ENCODE results near the gene CHRM4.

Gene CHRM4

GRCh38 chr11:46393231-46393616 is 1.6 kb upstream of the CHRM4 start:
- in situ Hi-C loops (cut with HindIII; ENCODE audit: low sequenced_read_pairs), result no loop called here
- H3K4me3 ChIP-seq (ENCODE audit: low read depth, low read length), result no peak overlapping the region
- no peak for TF ChIP-seq CTCF (IDR thresholded peaks at IDR 0.05; ENCODE audit: low read depth, low read length)
- DNase-seq (ENCODE audit: low read depth, low spot score), result no peak

DNA sequence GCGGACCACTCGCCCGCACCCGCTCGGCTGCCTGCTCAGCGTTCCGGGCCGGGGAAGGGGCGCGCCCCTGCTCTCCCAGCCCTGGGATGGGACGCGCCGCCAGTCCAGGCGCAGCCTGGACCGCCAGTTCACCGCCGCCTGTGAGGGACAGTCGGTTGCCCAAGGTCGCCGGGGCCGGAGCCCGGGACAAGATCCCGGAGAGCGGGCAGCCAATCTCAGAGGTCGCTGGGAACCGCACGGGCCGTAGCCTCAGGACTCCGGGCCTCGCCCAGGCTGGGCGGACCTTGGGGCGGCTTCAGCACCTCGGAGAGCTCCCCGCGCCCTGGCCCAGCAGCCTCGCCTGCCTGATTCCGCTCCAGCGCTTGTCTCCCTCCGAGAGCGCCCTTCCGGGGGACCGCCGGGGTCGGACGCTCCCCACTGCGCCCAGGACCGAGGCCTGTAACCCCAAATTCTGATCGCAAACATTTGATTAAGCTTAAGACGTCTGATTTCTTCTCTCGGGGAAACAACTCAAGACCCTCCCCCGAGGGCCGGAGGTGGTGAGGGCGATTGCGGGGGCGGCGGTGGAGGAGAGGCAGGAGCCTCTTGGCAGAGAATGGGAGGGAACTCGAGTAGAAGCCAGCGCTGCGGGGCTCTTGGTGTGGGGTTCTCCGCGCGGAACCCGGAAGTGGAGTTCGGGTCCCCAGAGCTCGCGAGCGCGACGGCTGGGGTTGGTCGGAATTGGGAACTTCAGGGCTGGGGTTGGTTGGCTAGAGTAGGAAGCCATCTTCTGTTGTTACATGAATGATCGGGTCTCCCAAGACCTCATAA is 1.1 kb upstream of the CHRM4 start:
- TF ChIP-seq CTCF (IDR thresholded peaks at IDR 0.05; ENCODE audit: low read depth, low read length), result no peak
- H3K4me3 ChIP-seq (ENCODE audit: low read depth, low read length), result peak overlapping the region; percentile 15
- DNase-seq (ENCODE audit: low read depth, low spot score), result peak; percentile 76
- in situ Hi-C loops (cut with HindIII; ENCODE audit: low sequenced_read_pairs), result no loop called here

- TF ChIP-seq CTCF (IDR thresholded peaks at IDR 0.05; ENCODE audit: low read depth, low read length), result no peak
- no peak for DNase-seq (ENCODE audit: low read depth, low spot score)
- in situ Hi-C loops (cut with HindIII; ENCODE audit: low sequenced_read_pairs), result no loop called here
- no peak overlapping the region for H3K4me3 ChIP-seq (ENCODE audit: low read depth, low read length)
Observed at GRCh38 chr11:46391186-46391577, 394 bp downstream of the CHRM4 start.

GRCh38 chr11:46390331-46391171 is 1.0 kb downstream of the CHRM4 start:
- in situ Hi-C loops (cut with HindIII; ENCODE audit: low sequenced_read_pairs), result no loop called here
- TF ChIP-seq CTCF (IDR thresholded peaks at IDR 0.05; ENCODE audit: low read depth, low read length), result no peak
- no peak for DNase-seq (ENCODE audit: low read depth, low spot score)
- no peak overlapping the region for H3K4me3 ChIP-seq (ENCODE audit: low read depth, low read length)

DNA sequence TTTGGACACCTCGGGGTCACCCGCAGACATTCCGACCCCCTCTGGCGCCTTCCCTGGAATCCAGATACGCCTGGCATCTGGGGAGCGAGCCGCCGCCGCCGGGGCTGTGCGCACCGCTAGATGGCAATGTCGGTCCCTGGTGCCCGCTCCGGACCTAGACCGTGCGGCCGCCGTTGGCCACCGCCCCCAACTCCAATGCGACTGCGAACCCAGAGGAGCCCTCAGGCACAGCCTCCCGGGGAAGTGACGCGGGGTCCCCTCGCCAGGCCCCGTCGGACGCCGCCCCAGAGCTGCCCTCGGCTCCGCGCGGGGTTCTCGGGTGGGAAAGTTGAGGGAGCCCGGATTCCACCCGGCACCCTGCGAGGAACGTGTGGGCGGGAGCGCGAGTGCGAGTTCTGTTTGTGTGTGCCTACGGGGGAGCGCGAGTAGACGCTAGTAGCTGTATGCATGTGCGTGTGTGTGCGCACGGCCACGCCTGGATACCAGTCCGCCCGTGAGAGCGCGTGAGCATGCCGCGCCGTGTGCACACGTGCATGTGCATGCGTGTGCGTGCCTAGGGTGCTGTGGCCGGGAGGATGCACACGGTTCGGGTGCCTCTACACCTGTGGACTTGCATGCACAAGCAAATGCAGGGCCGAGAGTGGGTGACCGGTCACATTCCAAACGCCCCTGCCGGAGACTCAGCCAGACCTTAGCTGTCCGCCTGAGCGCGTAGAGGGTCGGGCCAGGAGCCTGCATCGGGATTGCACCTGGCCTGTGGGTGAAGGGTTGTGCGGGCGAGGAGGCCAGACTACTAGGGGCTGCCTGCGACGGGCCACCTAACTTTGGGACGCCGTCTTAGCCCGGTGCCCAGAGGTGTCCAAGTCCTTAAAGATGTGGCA is 1.9 kb downstream of the CHRM4 start:
- H3K4me3 ChIP-seq (ENCODE audit: low read depth, low read length), result peak overlapping the region; percentile 36
- peak; percentile 89 for TF ChIP-seq CTCF (IDR thresholded peaks at IDR 0.05; ENCODE audit: low read depth, low read length)
- DNase-seq (ENCODE audit: low read depth, low spot score), result peak; percentile 61
- in situ Hi-C loops (cut with HindIII; ENCODE audit: low sequenced_read_pairs), result no loop called here

Measured in astrocyte of the spinal cord (primary cell).